T-helper 1 cell treated with Interleukin-12 subunit alpha and Interleukin-12 subunit beta and Interleukin-4 antibody, amounts not matched to agents 30 μg/mL and 1 μg/mL, for 36 hours (primary cell): ENCODE measurements around the gene NXPH2.

ENCODE experiments used
- H3K27ac Mint-ChIP-seq: one replicate; pipeline ENCODE4 v1.8.0; 2021; ENCODE audit warnings: mild to moderate bottlenecking, mixed read lengths
- H3K27me3 Mint-ChIP-seq: one replicate; pipeline ENCODE4 v1.8.0; 2021; ENCODE audit warnings: low read depth, mixed read lengths
- H3K36me3 Mint-ChIP-seq: one replicate; pipeline ENCODE4 v1.8.0; 2021; ENCODE audit warnings: low read depth, mixed read lengths
- H3K4me1 Mint-ChIP-seq: one replicate; pipeline ENCODE4 v1.8.0; 2021; ENCODE audit warnings: low read depth, mixed read lengths
- H3K4me3 Mint-ChIP-seq: one replicate; pipeline ENCODE4 v1.8.0; 2021; ENCODE audit warnings: mild to moderate bottlenecking, moderate library complexity, mixed read lengths
- H3K9me3 Mint-ChIP-seq: one replicate; pipeline ENCODE4 v1.8.0; 2021; ENCODE audit warnings: mixed read lengths

NXPH2 gene

GRCh38 chr2:138779781-138780445, at the start of gene NXPH2:
Gene NXPH2 (minus strand): TSS chr2:138780390. CDS start chr2:138780241, 149 bp downstream.
- H3K27me3 Mint-ChIP-seq: peaks cover 48% of the 10 kb centered on the region
- H3K4me1 Mint-ChIP-seq: no peaks in the 10 kb centered on the region
- H3K27ac Mint-ChIP-seq: no peak within 1 kb of the TSS
- no peaks in the 10 kb centered on the region for H3K9me3 Mint-ChIP-seq
- no peaks in the 10 kb centered on the region for H3K36me3 Mint-ChIP-seq
- no peak within 1 kb of the TSS for H3K4me3 Mint-ChIP-seq

GRCh38 chr2:138829326-138829919, 49.2 kb upstream of the NXPH2 start:
- Mint-ChIP-seq H3K36me3 (no peaks in the 10 kb centered on the region), H3K4me3 (no peak overlapping the region), H3K9me3 (no peaks in the 10 kb centered on the region), H3K27me3 (no peaks in the 10 kb centered on the region), H3K4me1 (no peaks in the 10 kb centered on the region), H3K27ac (no peak overlapping the region)

GRCh38 chr2:138827426-138828054, 47.4 kb upstream of the NXPH2 start:
- Mint-ChIP-seq H3K4me1 (no peaks in the 10 kb centered on the region), H3K27ac (no peak overlapping the region), H3K9me3 (no peaks in the 10 kb centered on the region), H3K27me3 (no peaks in the 10 kb centered on the region), H3K4me3 (no peak overlapping the region), H3K36me3 (no peaks in the 10 kb centered on the region)

GRCh38 chr2:138823666-138824065, 43.5 kb upstream of the NXPH2 start:
- Mint-ChIP-seq H3K4me3 (no peak overlapping the region), H3K4me1 (no peaks in the 10 kb centered on the region), H3K36me3 (no peaks in the 10 kb centered on the region), H3K9me3 (no peaks in the 10 kb centered on the region), H3K27ac (no peak overlapping the region), H3K27me3 (no peaks in the 10 kb centered on the region)

- Mint-ChIP-seq H3K27ac (no peak overlapping the region), H3K4me3 (no peak overlapping the region), H3K9me3 (no peaks in the 10 kb centered on the region), H3K27me3 (no peaks in the 10 kb centered on the region), H3K36me3 (no peaks in the 10 kb centered on the region), H3K4me1 (no peaks in the 10 kb centered on the region)
Measured at GRCh38 chr2:138819964-138820363, 39.8 kb upstream of the NXPH2 start.

- no peaks in the 10 kb centered on the region for H3K36me3 Mint-ChIP-seq
- H3K27me3 Mint-ChIP-seq: no peaks in the 10 kb centered on the region
- no peaks in the 10 kb centered on the region for H3K4me1 Mint-ChIP-seq
- no peak overlapping the region for H3K4me3 Mint-ChIP-seq
- no peaks in the 10 kb centered on the region for H3K9me3 Mint-ChIP-seq
- H3K27ac Mint-ChIP-seq: no peak overlapping the region
Measured at GRCh38 chr2:138818556-138818955, 38.4 kb upstream of the NXPH2 start.

GRCh38 chr2:138814123-138814898, 34.1 kb upstream of the NXPH2 start:
- no peaks in the 10 kb centered on the region for H3K9me3 Mint-ChIP-seq
- H3K36me3 Mint-ChIP-seq: no peaks in the 10 kb centered on the region
- no peaks in the 10 kb centered on the region for H3K4me1 Mint-ChIP-seq
- H3K27ac Mint-ChIP-seq: no peak overlapping the region
- H3K27me3 Mint-ChIP-seq: no peaks in the 10 kb centered on the region
- no peak overlapping the region for H3K4me3 Mint-ChIP-seq

GRCh38 chr2:138811431-138811830, 31.2 kb upstream of the NXPH2 start:
- Mint-ChIP-seq H3K36me3 (no peaks in the 10 kb centered on the region), H3K4me3 (no peak overlapping the region), H3K9me3 (no peaks in the 10 kb centered on the region)

GRCh38 chr2:138794724-138795123, 14.5 kb upstream of the NXPH2 start:
- Mint-ChIP-seq H3K4me1 (no peaks in the 10 kb centered on the region), H3K9me3 (no peaks in the 10 kb centered on the region), H3K27ac (no peak overlapping the region), H3K36me3 (no peaks in the 10 kb centered on the region), H3K4me3 (no peak overlapping the region), H3K27me3 (no peaks in the 10 kb centered on the region)

More at GRCh38 chr2:138811431-138811830, 31.2 kb upstream of the NXPH2 start:
- Mint-ChIP-seq H3K27me3 (no peaks in the 10 kb centered on the region), H3K27ac (no peak overlapping the region), H3K4me1 (no peaks in the 10 kb centered on the region)

- Mint-ChIP-seq H3K27ac (no peak overlapping the region), H3K4me1 (no peaks in the 10 kb centered on the region), H3K27me3 (peaks cover 14% of the 10 kb centered on the region), H3K36me3 (no peaks in the 10 kb centered on the region), H3K4me3 (no peak overlapping the region), H3K9me3 (no peaks in the 10 kb centered on the region)
Measured at GRCh38 chr2:138787053-138787666, 7.0 kb upstream of the NXPH2 start.

GRCh38 chr2:138782383-138782782, 2.2 kb upstream of the NXPH2 start:
- peaks cover 48% of the 10 kb centered on the region for H3K27me3 Mint-ChIP-seq
- no peaks in the 10 kb centered on the region for H3K9me3 Mint-ChIP-seq
- no peak overlapping the region for H3K27ac Mint-ChIP-seq
- no peak overlapping the region for H3K4me3 Mint-ChIP-seq
- H3K4me1 Mint-ChIP-seq: no peaks in the 10 kb centered on the region
- no peaks in the 10 kb centered on the region for H3K36me3 Mint-ChIP-seq

GRCh38 chr2:138780908-138781307, 718 bp upstream of the NXPH2 start:
- H3K4me3 Mint-ChIP-seq: no peak overlapping the region
- no peak overlapping the region for H3K27ac Mint-ChIP-seq
- H3K9me3 Mint-ChIP-seq: no peaks in the 10 kb centered on the region
- H3K36me3 Mint-ChIP-seq: no peaks in the 10 kb centered on the region
- no peaks in the 10 kb centered on the region for H3K4me1 Mint-ChIP-seq
- peaks cover 48% of the 10 kb centered on the region for H3K27me3 Mint-ChIP-seq

- Mint-ChIP-seq H3K27me3 (peaks cover 48% of the 10 kb centered on the region), H3K4me3 (no peak overlapping the region)
Measured at GRCh38 chr2:138780446-138780880, 273 bp upstream of the NXPH2 start.

GRCh38 chr2:138779406-138779780, 797 bp downstream of the NXPH2 start:
- Mint-ChIP-seq H3K9me3 (no peaks in the 10 kb centered on the region), H3K27ac (no peak overlapping the region), H3K27me3 (peaks cover 48% of the 10 kb centered on the region), H3K36me3 (no peaks in the 10 kb centered on the region), H3K4me3 (no peak overlapping the region), H3K4me1 (no peaks in the 10 kb centered on the region)

More at GRCh38 chr2:138780446-138780880, 273 bp upstream of the NXPH2 start:
- no peaks in the 10 kb centered on the region for H3K9me3 Mint-ChIP-seq
- no peaks in the 10 kb centered on the region for H3K36me3 Mint-ChIP-seq
- no peaks in the 10 kb centered on the region for H3K4me1 Mint-ChIP-seq
- no peak overlapping the region for H3K27ac Mint-ChIP-seq
